Transverse colon (tissue), 4 donors: Measurements from ENCODE around the gene CCT2. TPM values are rescaled to one million over a fixed set of nuclear protein-coding genes. Genes with fewer than 3 reads are reported as not detected.

ENCODE experiments used
- DNase-seq: peaks from one replicate; pipeline ENCODE4 v3.0.0-alpha.2; 2019
- H3K27ac ChIP-seq, 4 donors: fragments of 200-600 bp; sonication (generic); 2 replicates each; pipeline ENCODE4 v1.5.1; 2016 to 2018; ENCODE audit warnings: inconsistent platforms in 4 of 4
- H3K27me3 ChIP-seq: fragments of 200-600 bp; sonication (generic); 2 replicates; pipeline ENCODE4 v1.5.1; 2017; ENCODE audit warnings: inconsistent platforms
- H3K36me3 ChIP-seq, 4 donors: fragments of 200-600 bp; sonication (generic); 2 replicates each; pipeline ENCODE4 v1.5.1; 2017 to 2019; ENCODE audit warnings: inconsistent platforms in 4 of 4
- H3K4me1 ChIP-seq, 4 donors: fragments of 200-600 bp; sonication (generic); 2 replicates each; pipeline ENCODE4 v1.5.1; 2017 to 2020; ENCODE audit warnings: inconsistent platforms in 4 of 4
- H3K4me3 ChIP-seq, 4 donors: fragments of 200-600 bp; sonication (generic); 1 replicate in 1 of 4; 2 replicates in 3 of 4; pipeline versions ENCODE4 v1.5.1 to v1.6.1; 2017 to 2019; ENCODE audit warnings: inconsistent platforms in 4 of 4
- H3K9me3 ChIP-seq, 2 donors: fragments of 200-600 bp; sonication (generic); 2 replicates each; pipeline ENCODE4 v1.5.1; 2017 to 2019; ENCODE audit warnings: inconsistent platforms in 2 of 2
- CTCF ChIP-seq, 5 experiments: fragments of 200-600 bp in 3 of 5; fragments of 450-650 bp in 2 of 5; sonication (generic) in 3 of 5; IDR thresholded peaks; 1 replicate in 2 of 5; 2 replicates in 3 of 5; pipeline ENCODE4 v1.5.1; 2016 to 2017; ENCODE audit warnings: antibody characterized with exemption in 5 of 5, inconsistent platforms in 3 of 5, mild to moderate bottlenecking in 2 of 5, moderate library complexity in 1 of 5
- EP300 ChIP-seq: sonication (generic); formaldehyde crosslinking; IDR thresholded peaks from one replicate; pipeline ENCODE4 v1.6.1; 2017; ENCODE audit warnings: antibody characterized with exemption, low read depth
- POLR2A ChIP-seq: fragments of 450-650 bp; IDR thresholded peaks from one replicate; pipeline ENCODE4 v1.6.1; 2016; ENCODE audit warnings: antibody characterized with exemption, mild to moderate bottlenecking, moderate library complexity
- POLR2AphosphoS5 ChIP-seq, 3 donors: sonication (generic); formaldehyde crosslinking; IDR thresholded peaks; one replicate each; pipeline ENCODE4 v1.6.1; 2016; ENCODE audit warnings: antibody characterized with exemption in 3 of 3
- WGBS, 2 donors: methylation state at CpG; one replicate each; pipeline ENCODE4 v1.1.5; 2018; ENCODE audit warnings: low coverage in 1 of 2; 5-methylcytosine and 5-hydroxymethylcytosine counted together
- in situ Hi-C, 4 donors: fragments of 200-750 bp; cut with MboI; loops; one replicate each; pipeline versions ENCODE4 v1.15.0 to v1.15.1; 2017; ENCODE audit warnings: low sequenced_read_pairs in 3 of 4, low pct_ligation_motif_present in 1 of 4, low pct_unique_long_range_greater_than_20kb in 1 of 4
- intact Hi-C: fragments of 100-400 bp; cut with DNase I; formaldehyde crosslinking; loops from one replicate; pipeline ENCODE4 v1.15.1; 2023; ENCODE audit warnings: low total_unique reads
- total RNA-seq, 4 donors: library from RNA; depleted of rRNA; stranded (reverse); fragments of >200 nt; gene quantifications; one replicate each; pipeline ENCODE4 v1.1.0, GENCODE V29; 2016

The CCT2 gene
- total RNA-seq, 4 donors from 2014 or later, result 25.4 to 92.7 (median 46.9) TPM

- no peaks in the 10 kb centered on the region for H3K27me3 ChIP-seq
- no peak for DNase-seq
- H3K4me1 ChIP-seq, result peaks cover 0 to 3% (median 0%) of the 10 kb centered on the region in 4 donors
- no peak overlapping the region for H3K4me3 ChIP-seq
- no peaks in the 10 kb centered on the region for H3K36me3 ChIP-seq
- intact Hi-C loops (no loop called here), in situ Hi-C loops (loop anchor here in 2 of 4 donors (25.0 kb wide), 2 partner anchors 193 to 268 kb away; partner anchors contain the start of gene YEATS4 (in 1 of the 2))
- H3K9me3 ChIP-seq, result no peaks in the 10 kb centered on the region
- no peak overlapping the region for H3K27ac ChIP-seq
- 72 to 74% methylated on average over 6 of the region's 6 CpGs for WGBS, 2 donors
- TF ChIP-seq POLR2A, result no peak
- TF ChIP-seq EP300, result no peak
- no peak for TF ChIP-seq CTCF (IDR thresholded peaks at IDR 0.05)
- no peak for TF ChIP-seq POLR2AphosphoS5 (IDR thresholded peaks at IDR 0.05)
Measured at GRCh38 chr12:69555461-69555860, 29.8 kb upstream of the CCT2 start.

GRCh38 chr12:69556383-69556782, 28.9 kb upstream of the CCT2 start:
- WGBS, 2 donors, result 82 to 86% methylated on average over 4 to 9 of the region's 9 CpGs
- Histone ChIP-seq H3K27ac (no peak overlapping the region), H3K4me3 (no peak overlapping the region), H3K36me3 (no peaks in the 10 kb centered on the region), H3K9me3 (no peaks in the 10 kb centered on the region), H3K4me1 (peaks cover 0 to 3% (median 0%) of the 10 kb centered on the region in 4 donors), H3K27me3 (no peaks in the 10 kb centered on the region)
- DNase-seq, result no peak
- TF ChIP-seq EP300 (no peak), CTCF (IDR thresholded peaks at IDR 0.05) (no peak), POLR2A (no peak), POLR2AphosphoS5 (IDR thresholded peaks at IDR 0.05) (no peak)
- intact Hi-C loops (no loop called here), in situ Hi-C loops (loop anchor here in 2 of 4 donors (25.0 kb wide), 2 partner anchors 194 to 269 kb away; partner anchors contain the start of gene YEATS4 (in 1 of the 2))

- Histone ChIP-seq H3K27ac (no peak overlapping the region), H3K36me3 (peaks cover 0 to 24% (median 2%) of the 10 kb centered on the region in 4 donors), H3K4me1 (no peaks in the 10 kb centered on the region), H3K9me3 (no peaks in the 10 kb centered on the region), H3K27me3 (no peaks in the 10 kb centered on the region), H3K4me3 (no peak overlapping the region)
- TF ChIP-seq CTCF (IDR thresholded peaks at IDR 0.05), result no peak
- no peak for TF ChIP-seq POLR2A
- no peak for TF ChIP-seq EP300
- TF ChIP-seq POLR2AphosphoS5 (IDR thresholded peaks at IDR 0.05), result no peak
- 91 to 94% methylated on average over 2 of the region's 2 CpGs for WGBS, 2 donors
- intact Hi-C loops, result no loop called here
- DNase-seq, result no peak
- in situ Hi-C loops, result loop anchor here in 3 of 4 donors (10.0 to 25.0 kb wide), 3 partner anchors 148 to 276 kb away; partner anchors contain the start of gene YEATS4 (in 1 of the 3)
Measured at GRCh38 chr12:69563166-69563762, 22.0 kb upstream of the CCT2 start.

- in situ Hi-C loops (loop anchor here in 3 of 4 donors (10.0 to 25.0 kb wide), 3 partner anchors 152 to 279 kb away; partner anchors contain the start of gene YEATS4 (in 1 of the 3)), intact Hi-C loops (no loop called here)
- WGBS, 2 donors, result 88 to 100% methylated on average over 1 to 3 of the region's 3 CpGs
- H3K27ac ChIP-seq, result no peak overlapping the region
- no peaks in the 10 kb centered on the region for H3K9me3 ChIP-seq
- no peaks in the 10 kb centered on the region for H3K27me3 ChIP-seq
- H3K4me1 ChIP-seq, result no peaks in the 10 kb centered on the region
- peaks cover 0 to 28% (median 3%) of the 10 kb centered on the region in 4 donors for H3K36me3 ChIP-seq
- TF ChIP-seq POLR2AphosphoS5 (IDR thresholded peaks at IDR 0.05) (no peak), CTCF (IDR thresholded peaks at IDR 0.05) (no peak), POLR2A (no peak), EP300 (no peak)
- H3K4me3 ChIP-seq, result no peak overlapping the region
- DNase-seq, result no peak
Measured at GRCh38 chr12:69566603-69567002, 18.7 kb upstream of the CCT2 start.
